Transverse colon (tissue), 3 donors: ENCODE results near the gene ZSCAN26.

Experiments used
- CTCF ChIP-seq, 5 experiments: fragments of 200-600 bp in 3 of 5; fragments of 450-650 bp in 2 of 5; sonication (generic) in 3 of 5; IDR thresholded peaks; 1 replicate in 2 of 5; 2 replicates in 3 of 5; pipeline ENCODE4 v1.5.1; 2016 to 2017; ENCODE audit warnings: antibody characterized with exemption in 5 of 5, inconsistent platforms in 3 of 5, mild to moderate bottlenecking in 2 of 5, moderate library complexity in 1 of 5
- POLR2A ChIP-seq: fragments of 450-650 bp; IDR thresholded peaks from one replicate; pipeline ENCODE4 v1.6.1; 2016; ENCODE audit warnings: antibody characterized with exemption, mild to moderate bottlenecking, moderate library complexity

- TF ChIP-seq CTCF (IDR thresholded peaks at IDR 0.05) (no peak), POLR2A (no peak)
These were observed 3.0 kb upstream of the ZSCAN26 start for GRCh38 chr6:28263922-28264321.
